T47D (cell line): Measurements from ENCODE around the gene POU6F1.

Experiments used
- DNase-seq, 2 experiments: peaks; one replicate each; pipeline versions ENCODE4 v3.0.0 to v3.0.0-alpha.2; 2011 to 2012; ENCODE audit warnings: low read depth in 1 of 2, low spot score in 1 of 2
- JUND ChIP-seq: IDR thresholded peaks from 2 replicates; pipeline ENCODE4 v1.6.1; 2012; ENCODE audit warnings: low read depth
- in situ Hi-C: cut with HindIII; loops from 2 replicates; pipeline ENCODE4 v1.10.0; 2016; ENCODE audit warnings: low sequenced_read_pairs, low pct_unique_long_range_greater_than_20kb

The POU6F1 gene

DNA sequence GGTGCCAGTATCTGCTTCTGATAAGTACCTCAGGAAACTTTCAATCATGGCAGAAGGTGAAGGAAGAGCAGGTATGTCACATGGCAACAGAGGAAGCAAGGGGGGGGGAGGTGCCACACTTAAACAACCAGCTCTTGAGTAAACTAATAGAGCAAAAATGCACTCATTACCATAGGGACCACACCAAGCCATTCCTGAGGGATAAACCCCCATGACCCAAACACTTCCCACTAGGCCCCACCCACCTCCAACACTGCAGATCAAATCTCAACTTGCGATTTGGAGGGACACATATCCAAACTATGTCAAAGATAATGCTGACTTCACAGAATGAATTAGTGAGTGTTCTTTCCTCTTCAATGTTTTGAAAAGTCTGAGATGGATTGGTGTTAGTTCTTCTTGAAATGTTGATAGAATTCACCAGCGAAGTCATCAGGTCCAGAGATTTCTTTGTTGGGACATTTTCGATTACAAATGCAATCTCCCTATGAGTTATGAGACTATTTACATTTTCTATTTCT is 61.6 kb downstream of the POU6F1 start:
- DNase-seq = no peak
- in situ Hi-C loops = no loop called here
- TF ChIP-seq JUND = no peak

GRCh38 chr12:51152953-51153352 is 64.9 kb downstream of the POU6F1 start:
- no peak for DNase-seq
- in situ Hi-C loops = no loop called here
- TF ChIP-seq JUND = no peak

- in situ Hi-C loops = no loop called here
- no peak for TF ChIP-seq JUND
Observed at GRCh38 chr12:51150777-51151176, 67.1 kb downstream of the POU6F1 start.

GRCh38 chr12:51147309-51147708 is 70.6 kb downstream of the POU6F1 start:
- in situ Hi-C loops = no loop called here
- TF ChIP-seq JUND = no peak

More at GRCh38 chr12:51150777-51151176, 67.1 kb downstream of the POU6F1 start:
- no peak for DNase-seq

DNA sequence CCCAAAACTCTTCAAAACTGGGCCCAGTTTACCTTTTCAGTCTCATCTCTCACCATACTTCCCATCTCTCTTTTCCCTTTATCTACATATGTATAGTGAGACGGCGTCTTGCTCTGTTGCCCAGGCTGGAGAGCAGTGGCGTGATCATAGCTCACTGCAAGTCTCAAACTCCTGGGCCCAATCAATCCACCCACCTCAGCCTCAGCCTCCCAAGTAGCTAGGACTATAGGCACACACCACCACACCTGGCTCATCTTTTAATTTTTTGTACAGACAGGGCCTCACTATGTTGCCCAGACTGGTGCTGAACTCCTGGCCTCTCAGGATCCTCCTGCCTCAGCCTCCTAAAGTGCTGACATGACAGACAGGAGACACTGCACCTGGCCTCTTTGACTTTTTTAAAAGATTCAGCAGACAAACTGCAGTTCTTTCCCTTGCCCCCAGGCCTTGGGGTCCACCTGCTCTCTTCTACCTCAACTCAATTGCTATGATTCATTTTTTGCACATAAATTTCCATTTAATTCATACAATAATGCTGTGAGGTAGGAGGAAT is 78.5 kb downstream of the POU6F1 start:
- no peak for DNase-seq
- no peak for TF ChIP-seq JUND
- in situ Hi-C loops = no loop called here

More at GRCh38 chr12:51147309-51147708, 70.6 kb downstream of the POU6F1 start:
- DNase-seq = no peak
